Heart left ventricle (tissue), 16 donors: ENCODE measurements around the gene PTS. TPM values are rescaled to one million over a fixed set of nuclear protein-coding genes. Genes with fewer than 3 reads are reported as not detected.

ENCODE experiments used
- ATAC-seq, 4 donors: fragments of 200-7000 bp; cut with Tn5 transposase; one replicate each; pipeline ENCODE4 v1.9.1; 2020 to 2022; ENCODE audit warnings: moderate library complexity in 4 of 4, mild to moderate bottlenecking in 3 of 4, moderate number of reproducible peaks in 1 of 4
- DNase-seq, 5 donors: peaks; one replicate each; pipeline ENCODE4 v3.0.0-alpha.2; 2020
- H3K27ac ChIP-seq, 12 donors: fragments of 200-600 bp; sonication (generic) in 4 of 12; one replicate each; pipeline versions ENCODE4 v1.5.0 to v1.8.0; 2016 to 2022; ENCODE audit warnings: mild to moderate bottlenecking in 2 of 12
- H3K27me3 ChIP-seq, 9 donors: fragments of 200-600 bp; sonication (generic) in 2 of 9; one replicate each; pipeline versions ENCODE4 v1.5.1 to v1.8.0; 2016 to 2022; ENCODE audit warnings: mild to moderate bottlenecking in 3 of 9
- H3K36me3 ChIP-seq, 9 donors: fragments of 200-600 bp; sonication (generic) in 2 of 9; one replicate each; pipeline versions ENCODE4 v1.5.0 to v1.8.0; 2018 to 2022; ENCODE audit warnings: mild to moderate bottlenecking in 2 of 9
- H3K4me1 ChIP-seq, 12 donors: fragments of 200-600 bp; sonication (generic) in 4 of 12; one replicate each; pipeline versions ENCODE4 v1.5.0 to v1.8.0; 2016 to 2022; ENCODE audit warnings: mild to moderate bottlenecking in 3 of 12
- H3K4me3 ChIP-seq, 12 donors: fragments of 200-600 bp; sonication (generic) in 4 of 12; one replicate each; pipeline versions ENCODE4 v1.5.0 to v1.8.0; 2017 to 2022; ENCODE audit warnings: mild to moderate bottlenecking in 9 of 12, moderate library complexity in 4 of 12
- H3K9me3 ChIP-seq, 12 donors: fragments of 200-600 bp; sonication (generic) in 4 of 12; one replicate each; pipeline versions ENCODE4 v1.5.0 to v1.8.0; 2016 to 2022; ENCODE audit warnings: mild to moderate bottlenecking in 1 of 12
- CTCF ChIP-seq, 12 donors: fragments of 200-600 bp; sonication (generic) in 4 of 12; IDR thresholded peaks; one replicate each; pipeline versions ENCODE4 v1.5.0 to v1.8.0; 2018 to 2022; ENCODE audit warnings: antibody characterized with exemption in 12 of 12, mild to moderate bottlenecking in 5 of 12
- POLR2A ChIP-seq, 2 donors: fragments of 450-650 bp; IDR thresholded peaks; one replicate each; pipeline ENCODE4 v1.6.1; 2017; ENCODE audit warnings: antibody characterized with exemption in 2 of 2, mild to moderate bottlenecking in 2 of 2, moderate library complexity in 2 of 2
- whole genome bisulfite sequencing, 4 donors: extraction: QIAGEN DNeasy Blood & Tissue Kit in 2 of 4; methylation state at CpG; one replicate each; pipeline versions ENCODE4 v1.1.5 to v1.1.7; 2013 to 2018; 5-methylcytosine and 5-hydroxymethylcytosine counted together
- intact Hi-C, 10 donors: fragments of 100-400 bp; cut with DNase I; formaldehyde crosslinking; loops; one replicate each; pipeline versions ENCODE4 v1.11.1 to v1.14.2; 2022
- polyA plus RNA-seq, 2 donors: library from polyadenylated mRNA; stranded (reverse); fragments of 200-250 nt; gene quantifications; one replicate each; pipeline ENCODE4 v1.2.3, GENCODE V29; 2013
- total RNA-seq, 9 donors: library from RNA; depleted of rRNA in 2 of 9; stranded (reverse); fragments of >200 nt in 2 of 9; fragmentation: NEBNext Ultra II Directional in 3 of 9; extraction: Animal tissue kit (Norgen Biotek cat#: 25700) in 3 of 9; gene quantifications; one replicate each; pipeline versions ENCODE4 v1.1.0 to v1.2.4, GENCODE V29; 2016 to 2023
- donor health status: ischemic (EF 13 %, LVEDD 7.1; RV severe dilation, severe dysfunction).
- donor health status: healthy with polysubstance abuse.
- donor health status: DM: no; HTN: yes; CAD: no.
- donor health status: DM: no; HTN: no; CAD: no.
- donor health status: ischemic (EF 25% LVEDD 6.9; RV normal size, moderate dysfunction).
- donor health status: ischemic (EF 25% LVEDD 5.7; RV mildly dilated, moderate dysfunction).
- donor health status: healthy.
- donor health status: DM: yes; HTN: yes; CAD: no.
- donor health status: ischemic (EF 35%, LVEDD 5.7; RV mildly dilated, moderate dysfunction).
- donor health status: nonischemic (EF 11% LVEDD 7.7; RV severe dilation, severe dysfunction).
- donor health status: DM: yes; HTN: yes; CAD: no.
- donor health status: PGD.
- donor health status: ischemic (EF 29% LVEDD 5.4; RV normal size, mild dysfunction).
- donor health status: nonischemic (EF 23%, LVEDD 6.1; RV moderate dilation, normal function).

The PTS gene
- total and polyA plus RNA-seq, 11 donors: 21.6 to 77.7 (median 30.7) TPM

- Histone ChIP-seq H3K36me3 (peaks cover 0 to 44% (median 29%) of the 10 kb centered on the region in 9 donors), H3K27me3 (no peaks in the 10 kb centered on the region), H3K27ac (peak overlapping the region in 8 of 12 donors; percentile 94 to 100 (median 98)), H3K4me3 (peak overlapping the region in 10 of 12 donors; percentile 52 to 91 (median 86)), H3K9me3 (no peaks in the 10 kb centered on the region), H3K4me1 (peaks cover 0 to 17% (median 7%) of the 10 kb centered on the region in 12 donors)
- WGBS, 4 donors: 63 to 94% (median 72%) methylated on average over 4 of the region's 4 CpGs
- ATAC-seq: no peak
- intact Hi-C loops: loop anchor here in 3 of 10 donors (2.0 to 10.0 kb wide), 3 partner anchors 53 to 1057 kb away; no protein-coding TSS in a partner anchor
- no peak for TF ChIP-seq CTCF (IDR thresholded peaks at IDR 0.05)
- DNase-seq: no peak
Observed at GRCh38 chr11:112227471-112227870, 1.2 kb downstream of the PTS start.

- DNase-seq (no peak), ATAC-seq (no peak)
- H3K27ac ChIP-seq: no peak overlapping the region
- H3K36me3 ChIP-seq: peaks cover 0 to 56% (median 40%) of the 10 kb centered on the region in 9 donors
- TF ChIP-seq POLR2A (IDR thresholded peaks at IDR 0.05): no peak
- TF ChIP-seq CTCF (IDR thresholded peaks at IDR 0.05): no peak
- H3K9me3 ChIP-seq: no peaks in the 10 kb centered on the region
- no peak overlapping the region for H3K4me3 ChIP-seq
- intact Hi-C loops: loop anchor here in 3 of 10 donors (2.0 to 10.0 kb wide), 3 partner anchors 46 to 1056 kb away; no protein-coding TSS in a partner anchor
- 94 to 96% (median 95%) methylated on average over 2 of the region's 2 CpGs for WGBS, 4 donors
- no peaks in the 10 kb centered on the region for H3K27me3 ChIP-seq
- H3K4me1 ChIP-seq: peaks cover 0 to 17% (median 7%) of the 10 kb centered on the region in 12 donors
Observed at GRCh38 chr11:112228706-112229105, 2.5 kb downstream of the PTS start.

- intact Hi-C loops: loop anchor here in 3 of 10 donors (2.0 to 10.0 kb wide), 3 partner anchors 46 to 1056 kb away; no protein-coding TSS in a partner anchor
- H3K36me3 ChIP-seq: peaks cover 0 to 57% (median 45%) of the 10 kb centered on the region in 9 donors
Observed at GRCh38 chr11:112229159-112229558, 2.9 kb downstream of the PTS start.

More at GRCh38 chr11:112229159-112229558, 2.9 kb downstream of the PTS start:
- H3K27me3 ChIP-seq: no peaks in the 10 kb centered on the region
- no peak overlapping the region for H3K27ac ChIP-seq
- DNase-seq: no peak
- H3K9me3 ChIP-seq: no peaks in the 10 kb centered on the region
- no peak for TF ChIP-seq POLR2A (IDR thresholded peaks at IDR 0.05)
- no peak for TF ChIP-seq CTCF (IDR thresholded peaks at IDR 0.05)
- 92 to 96% (median 93%) methylated on average over 7 of the region's 7 CpGs for WGBS, 4 donors
- no peak overlapping the region for H3K4me3 ChIP-seq
- ATAC-seq: no peak
- H3K4me1 ChIP-seq: peaks cover 0 to 17% (median 7%) of the 10 kb centered on the region in 12 donors
